Keratinocyte (primary cell): Measurements from ENCODE around the gene RASGEF1C. TPM values are rescaled to one million over a fixed set of nuclear protein-coding genes. Genes with fewer than 3 reads are reported as not detected.

Source experiments
- DNase-seq: peaks from one replicate; pipeline ENCODE4 v3.0.0-alpha.2; 2011; ENCODE audit warnings: low read depth, missing footprints, low spot score
- FAIRE-seq: peaks from 2 replicates; lab custom pipeline; 2011; peaks lifted over from hg19 to GRCh38; lab: Jason Lieb, UNC
- H2AFZ ChIP-seq: 2 replicates; pipeline ENCODE4 v1.6.0; 2012; ENCODE audit warnings: low read length, control low read depth, inconsistent platforms; ENCODE audit not compliant: control insufficient read depth
- H3K27ac ChIP-seq: 2 replicates; pipeline ENCODE4 v1.5.1; 2011; ENCODE audit warnings: low read length; ENCODE audit not compliant: control insufficient read depth, insufficient read depth
- H3K27me3 ChIP-seq: 3 replicates; pipeline ENCODE4 v1.6.0; 2011; ENCODE audit warnings: low read length; ENCODE audit not compliant: control insufficient read depth, insufficient read depth; ENCODE audit errors: extremely low read depth
- H3K36me3 ChIP-seq, 2 experiments: 2 replicates in 1 of 2; 3 replicates in 1 of 2; pipeline ENCODE4 v1.5.1; 2011; ENCODE audit warnings: low read length in 2 of 2, mild to moderate bottlenecking in 1 of 2; ENCODE audit not compliant: control insufficient read depth in 2 of 2, insufficient read depth in 2 of 2; ENCODE audit errors: extremely low read depth in 1 of 2
- H3K4me1 ChIP-seq: 3 replicates; pipeline ENCODE4 v1.5.1; 2011; ENCODE audit warnings: low read length; ENCODE audit not compliant: control insufficient read depth, insufficient read depth; ENCODE audit errors: extremely low read depth
- H3K4me2 ChIP-seq: 3 replicates; pipeline ENCODE4 v1.6.0; 2011; ENCODE audit warnings: low read depth, low read length; ENCODE audit not compliant: control insufficient read depth, insufficient read depth; ENCODE audit errors: extremely low read depth
- H3K4me3 ChIP-seq, 3 experiments: fragments of 200-600 bp in 1 of 3; sonication (generic) in 1 of 3; 2 replicates in 2 of 3; 3 replicates in 1 of 3; pipeline ENCODE4 v1.5.1; 2011 to 2016; ENCODE audit warnings: low read length in 3 of 3, mild to moderate bottlenecking in 3 of 3, control low read depth in 2 of 3, inconsistent platforms in 1 of 3, low read depth in 1 of 3, mixed read lengths in 1 of 3, mixed run types in 1 of 3, moderate library complexity in 1 of 3; ENCODE audit not compliant: control insufficient read depth in 2 of 3, insufficient read depth in 2 of 3; ENCODE audit errors: extremely low read depth in 1 of 3
- H3K79me2 ChIP-seq: 2 replicates; pipeline ENCODE4 v1.6.0; 2012; ENCODE audit warnings: low read length; ENCODE audit not compliant: control insufficient read depth, insufficient read depth
- H3K9ac ChIP-seq: 3 replicates; pipeline ENCODE4 v1.6.0; 2011; ENCODE audit warnings: low read length; ENCODE audit not compliant: control insufficient read depth, insufficient read depth; ENCODE audit errors: extremely low read depth
- H3K9me1 ChIP-seq: 3 replicates; pipeline ENCODE4 v1.6.0; 2011; ENCODE audit warnings: low read length; ENCODE audit not compliant: control insufficient read depth, insufficient read depth; ENCODE audit errors: extremely low read depth
- H3K9me3 ChIP-seq: 2 replicates; pipeline ENCODE4 v1.5.1; 2012; ENCODE audit warnings: low read depth, low read length; ENCODE audit not compliant: control insufficient read depth
- H4K20me1 ChIP-seq: 3 replicates; pipeline ENCODE4 v1.6.0; 2011; ENCODE audit warnings: low read length; ENCODE audit not compliant: control insufficient read depth, insufficient read depth; ENCODE audit errors: extremely low read depth
- CTCF ChIP-seq, 3 experiments: IDR thresholded peaks in 1 of 3; conservative IDR thresholded peaks in 1 of 3; optimal IDR thresholded peaks in 1 of 3; 2 replicates in 2 of 3; 3 replicates in 1 of 3; pipeline versions ENCODE3 to v1.5.1; 2011; ENCODE audit warnings: low read length in 3 of 3, mild to moderate bottlenecking in 3 of 3, moderate library complexity in 2 of 3, control low read depth in 1 of 3, inconsistent platforms in 1 of 3; ENCODE audit not compliant: insufficient read depth in 2 of 3; ENCODE audit errors: extremely low read depth in 1 of 3
- EZH2 ChIP-seq: IDR thresholded peaks from one replicate; pipeline ENCODE4 v1.6.1; 2012; ENCODE audit warnings: inconsistent platforms, mild to moderate bottlenecking, low read length, moderate library complexity
- dilution Hi-C: fragments of 300-500 bp; cut with MboI; formaldehyde crosslinking; loops from one replicate; pipeline ENCODE4 v1.7.0; 2020; ENCODE audit warnings: low sequenced_read_pairs; ENCODE audit not compliant: extremely low pct_ligation_motif_present
- polyA plus RNA-seq, 5 experiments: library from polyadenylated mRNA; depleted of rRNA in 3 of 5; stranded (reverse) in 3 of 5; stranded (forward) in 1 of 5; unstranded in 1 of 5; fragments of >200 nt; gene quantifications; 1 replicate in 1 of 5; 2 replicates in 3 of 5; 3 replicates in 1 of 5; pipeline versions ENCODE4 v1.2.1 to v1.2.3, GENCODE V29; 2011 to 2012; ENCODE audit warnings: missing spikeins in 2 of 5, low read depth in 1 of 5, low replicate concordance in 1 of 5

Gene RASGEF1C
- polyA plus RNA-seq, 1 donor (not counting 4 experiments of a cell fraction or from before 2014, with no cell fraction given), result not detected

DNA sequence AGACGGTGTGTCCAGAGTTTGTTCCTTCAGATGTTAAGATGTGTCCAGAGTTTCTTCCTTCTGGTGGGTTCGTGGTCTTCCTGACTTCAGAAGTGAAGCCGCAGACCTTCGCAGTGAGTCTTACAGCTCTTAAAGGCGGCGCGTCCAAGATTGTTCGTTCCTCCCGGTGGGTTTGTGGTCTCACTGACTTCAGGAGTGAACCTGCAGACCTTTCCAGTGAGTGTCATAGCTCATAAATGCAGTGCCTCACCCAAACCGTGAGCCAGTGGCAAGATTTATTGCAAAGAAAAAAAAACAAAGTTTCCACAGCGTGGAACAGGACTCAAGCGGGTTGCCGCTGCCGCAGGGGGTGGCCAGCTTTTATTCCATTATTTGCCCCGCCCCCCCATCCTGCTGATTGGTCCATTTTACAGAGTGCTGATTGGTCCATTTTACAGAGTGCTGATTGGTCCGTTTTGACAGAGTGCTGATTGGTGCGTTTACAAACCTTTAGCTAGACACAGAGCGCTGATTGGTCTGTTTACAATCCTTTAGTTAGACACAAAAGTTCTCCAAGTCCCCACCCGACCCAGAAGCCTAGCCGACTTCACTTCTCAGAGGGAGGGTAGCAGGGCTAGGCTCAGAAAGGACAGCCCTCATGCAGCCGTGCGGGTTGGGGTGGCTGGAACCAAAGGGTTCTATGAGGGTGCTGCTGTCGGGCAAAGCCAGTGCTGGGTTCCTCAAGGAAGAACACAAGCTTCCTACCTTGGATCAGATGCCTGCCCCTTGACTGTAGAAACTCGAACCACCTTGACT lies 128.3 kb downstream of the RASGEF1C start:
- Histone ChIP-seq H3K4me2 (no peak overlapping the region), H3K9me3 (no peaks in the 10 kb centered on the region), H3K36me3 (no peaks in the 10 kb centered on the region), H3K4me1 (no peaks in the 10 kb centered on the region), H3K27ac (no peak overlapping the region), H3K27me3 (no peaks in the 10 kb centered on the region), H3K9me1 (no peaks in the 10 kb centered on the region), H2AFZ (no peak overlapping the region), H3K4me3 (no peak overlapping the region), H3K79me2 (no peaks in the 10 kb centered on the region), H3K9ac (no peak overlapping the region), H4K20me1 (no peaks in the 10 kb centered on the region)
- no peak for DNase-seq
- TF ChIP-seq CTCF (optimal IDR thresholded peaks at IDR 0.05 in 1 of 3, IDR thresholded peaks at IDR 0.05 in 1 of 3, conservative IDR thresholded peaks at IDR 0.05 in 1 of 3; ENCODE audit: extremely low read depth in 1 of 3, insufficient read depth in 2 of 3, low read length in 3 of 3) (no peak), EZH2 (no peak)
- no peak for FAIRE-seq
- dilution Hi-C loops, result no loop called here

DNA sequence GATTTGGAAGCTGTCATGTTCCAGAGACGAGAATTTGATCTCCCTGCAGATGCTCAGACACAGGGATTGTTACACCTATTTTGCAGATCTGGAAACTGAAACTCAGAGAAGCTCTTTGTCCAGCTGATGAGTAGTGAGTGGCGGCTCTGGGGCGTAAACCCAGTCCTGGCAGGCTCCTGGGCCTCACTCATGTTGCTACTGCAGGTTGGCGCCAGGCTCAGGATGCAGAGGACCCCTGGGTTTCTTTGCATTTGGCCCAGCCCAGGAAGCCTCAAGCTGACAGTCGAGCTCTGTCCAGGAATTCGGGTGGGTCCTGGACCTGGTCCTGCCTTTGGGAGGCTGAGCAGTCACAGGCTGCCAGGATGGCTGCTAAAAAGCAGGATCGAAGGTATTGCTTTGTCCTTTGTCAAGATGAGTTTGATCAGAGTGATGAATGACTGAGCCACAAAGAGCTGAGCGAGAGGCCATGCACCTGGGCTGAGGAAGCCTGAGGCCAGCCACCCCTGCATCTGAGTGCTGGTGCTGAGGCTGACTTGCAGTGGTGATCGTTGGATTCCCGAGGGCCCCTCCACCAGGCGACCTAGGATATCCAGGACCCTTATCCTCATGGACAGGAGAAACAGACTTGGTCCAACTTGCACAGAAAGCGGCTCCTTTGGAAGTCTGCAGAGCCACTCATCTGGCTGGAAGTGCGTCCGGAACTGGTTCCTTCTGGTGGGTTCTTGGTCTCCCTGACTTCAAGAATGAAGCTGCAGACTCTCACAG lies 129.1 kb downstream of the RASGEF1C start:
- FAIRE-seq (no peak), DNase-seq (no peak)
- no peak for TF ChIP-seq CTCF (optimal IDR thresholded peaks at IDR 0.05 in 1 of 3, IDR thresholded peaks at IDR 0.05 in 1 of 3, conservative IDR thresholded peaks at IDR 0.05 in 1 of 3; ENCODE audit: extremely low read depth in 1 of 3, insufficient read depth in 2 of 3, low read length in 3 of 3)
- TF ChIP-seq EZH2, result no peak
- dilution Hi-C loops, result no loop called here
- no peaks in the 10 kb centered on the region for H3K9me1 ChIP-seq
- H3K4me2 ChIP-seq, result no peak overlapping the region
- no peaks in the 10 kb centered on the region for H3K9me3 ChIP-seq
- no peaks in the 10 kb centered on the region for H3K4me1 ChIP-seq
- H2AFZ ChIP-seq, result no peak overlapping the region
- H3K36me3 ChIP-seq, result no peaks in the 10 kb centered on the region
- peaks cover 3% of the 10 kb centered on the region for H3K27me3 ChIP-seq
- H4K20me1 ChIP-seq, result no peaks in the 10 kb centered on the region
- H3K79me2 ChIP-seq, result no peaks in the 10 kb centered on the region
- H3K4me3 ChIP-seq, result no peak overlapping the region
- H3K9ac ChIP-seq, result no peak overlapping the region
- H3K27ac ChIP-seq, result no peak overlapping the region
